Spinal cord (tissue), 10 donors: ENCODE results near the gene ABTB1. TPM values are rescaled to one million over a fixed set of nuclear protein-coding genes. Genes with fewer than 3 reads are reported as not detected.
"Not testable (repeated sequence)": the region's sequence is repeated elsewhere in the genome, so short reads cannot be mapped to it uniquely, and the experiment has no call there.

Experiments used
- DNase-seq, 6 donors: peaks; one replicate each; pipeline versions ENCODE4 v3.0.0 to v3.0.0-alpha.2; 2013 to 2015; ENCODE audit warnings: low spot score in 6 of 6, low read depth in 4 of 6
- H3K27ac ChIP-seq: one replicate; pipeline ENCODE4 v1.5.1; 2013; ENCODE audit warnings: low read depth, low read length, control low read depth
- H3K27me3 ChIP-seq: one replicate; pipeline ENCODE4 v1.6.1; 2013; ENCODE audit warnings: low read length; ENCODE audit not compliant: control insufficient read depth, insufficient read depth
- H3K36me3 ChIP-seq: one replicate; pipeline ENCODE4 v1.6.1; 2013; ENCODE audit warnings: low read length; ENCODE audit not compliant: control insufficient read depth, insufficient read depth
- H3K4me1 ChIP-seq: one replicate; pipeline ENCODE4 v1.6.1; 2013; ENCODE audit warnings: low read length; ENCODE audit not compliant: control insufficient read depth, insufficient read depth
- H3K4me3 ChIP-seq: one replicate; pipeline ENCODE4 v1.5.1; 2013; ENCODE audit warnings: low read depth, low read length, control low read depth
- H3K9me3 ChIP-seq: one replicate; pipeline ENCODE4 v1.6.1; 2013; ENCODE audit warnings: low read length; ENCODE audit not compliant: control insufficient read depth, insufficient read depth
- WGBS: methylation state at CpG from one replicate; pipeline ENCODE4 v1.1.5; 2013; ENCODE audit warnings: missing lambda C conversion rate; ENCODE audit not compliant: insufficient coverage; 5-methylcytosine and 5-hydroxymethylcytosine counted together
- polyA plus RNA-seq, 2 donors: library from polyadenylated mRNA; unstranded; fragments of 120-200 nt; gene quantifications; one replicate each; pipeline ENCODE4 v1.2.1, GENCODE V29; 2013; ENCODE audit not compliant: insufficient read length in 2 of 2
- total RNA-seq, 2 donors: library from RNA; depleted of rRNA in 1 of 2; stranded (reverse); fragments of 120-200 nt in 1 of 2; fragments of >200 nt in 1 of 2; gene quantifications; one replicate each; pipeline versions ENCODE4 v1.2.3 to v1.2.4, GENCODE V29; 2013 to 2014
- donor health status: healthy.

Gene ABTB1
- total and polyA plus RNA-seq, 4 donors, result 10.6 to 26.9 (median 14.8) TPM

DNA sequence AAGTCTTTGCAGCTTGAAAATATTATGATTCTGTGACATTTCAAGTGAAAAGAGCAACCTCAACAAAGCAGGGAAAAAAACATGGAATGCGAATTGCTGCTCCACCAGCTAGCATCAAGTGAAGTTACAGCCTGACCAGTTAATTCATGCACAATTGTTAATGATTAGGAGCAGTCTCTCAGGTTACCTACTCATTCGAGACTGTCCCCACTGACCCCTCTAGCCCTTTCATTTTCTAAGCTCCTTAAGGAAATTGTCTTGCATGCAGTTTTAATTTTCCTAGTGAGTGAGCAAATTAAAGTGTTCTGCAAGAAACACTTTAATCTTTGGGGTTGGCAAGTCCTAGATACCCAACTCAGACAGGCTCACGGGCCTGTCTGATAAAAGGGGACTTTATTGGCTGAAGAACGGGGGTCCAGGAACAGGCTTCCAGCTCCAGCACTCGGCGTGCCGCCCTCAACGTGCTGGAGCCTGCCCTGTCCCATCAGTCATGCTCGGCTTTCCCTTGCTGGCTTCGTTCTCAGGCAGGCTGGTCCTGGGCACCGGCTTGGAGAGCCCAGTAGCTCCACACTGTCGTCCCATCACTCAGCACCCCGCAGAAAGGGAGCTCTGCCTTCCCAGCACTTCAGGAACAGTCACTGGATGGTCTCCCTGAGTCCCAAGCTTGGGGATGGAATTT is 25.4 kb upstream of the ABTB1 start:
- no peak overlapping the region for H3K4me3 ChIP-seq
- peaks cover 43% of the 10 kb centered on the region for H3K36me3 ChIP-seq
- WGBS, result 69% methylated on average over 11 of the region's 13 CpGs
- peaks cover 11% of the 10 kb centered on the region for H3K4me1 ChIP-seq
- no peaks in the 10 kb centered on the region for H3K27me3 ChIP-seq
- no peak overlapping the region for H3K27ac ChIP-seq
- no peaks in the 10 kb centered on the region for H3K9me3 ChIP-seq
- peak in 1 of 6 donors; percentile 51 for DNase-seq

DNA sequence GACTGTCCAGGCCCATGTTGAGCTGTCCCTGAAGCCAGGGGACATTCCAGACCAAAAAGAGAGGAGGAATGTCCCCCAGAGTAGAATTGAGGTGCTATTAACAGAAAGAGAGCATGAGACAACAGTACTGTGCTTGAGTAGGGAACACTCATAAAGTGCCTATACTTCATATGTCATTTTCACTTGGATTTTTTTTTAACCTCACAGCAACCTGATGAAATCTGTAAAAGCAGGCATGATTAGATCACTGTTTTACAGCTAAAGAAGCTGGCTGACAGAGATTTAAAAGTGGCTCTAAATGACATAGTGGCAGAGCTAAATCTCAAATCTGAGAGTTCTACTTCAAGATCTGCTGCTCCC is 24.9 kb upstream of the ABTB1 start:
- H3K9me3 ChIP-seq, result no peaks in the 10 kb centered on the region
- no peaks in the 10 kb centered on the region for H3K27me3 ChIP-seq
- no peak overlapping the region for H3K27ac ChIP-seq
- peaks cover 15% of the 10 kb centered on the region for H3K4me1 ChIP-seq
- peaks cover 48% of the 10 kb centered on the region for H3K36me3 ChIP-seq
- H3K4me3 ChIP-seq, result no peak overlapping the region
- DNase-seq, result no peak

DNA sequence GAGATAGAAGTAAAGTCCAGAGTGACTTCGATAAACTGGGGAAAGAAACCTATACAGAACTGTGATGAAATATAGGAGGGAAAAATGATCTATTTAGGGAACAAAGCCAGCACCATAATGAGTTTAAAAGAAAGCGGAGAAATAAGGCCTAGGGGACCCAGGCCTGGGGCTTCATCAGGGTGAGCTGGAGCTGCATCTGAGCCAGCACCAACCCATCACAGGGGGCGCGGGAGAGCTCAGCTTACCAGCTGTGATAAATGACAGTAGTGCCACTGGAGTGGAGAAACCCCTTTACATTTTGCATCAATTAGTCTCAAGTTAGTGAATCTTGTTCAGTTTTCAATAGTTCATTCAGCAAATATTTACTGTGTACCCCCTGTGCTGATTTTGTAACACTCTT is 22.5 kb upstream of the ABTB1 start:
- Histone ChIP-seq H3K4me1 (peaks cover 15% of the 10 kb centered on the region), H3K4me3 (no peak overlapping the region), H3K36me3 (peaks cover 37% of the 10 kb centered on the region), H3K9me3 (no peaks in the 10 kb centered on the region), H3K27ac (no peak overlapping the region), H3K27me3 (no peaks in the 10 kb centered on the region)
- DNase-seq, result no peak
- WGBS, result 92% methylated on average over 2 of the region's 4 CpGs

DNA sequence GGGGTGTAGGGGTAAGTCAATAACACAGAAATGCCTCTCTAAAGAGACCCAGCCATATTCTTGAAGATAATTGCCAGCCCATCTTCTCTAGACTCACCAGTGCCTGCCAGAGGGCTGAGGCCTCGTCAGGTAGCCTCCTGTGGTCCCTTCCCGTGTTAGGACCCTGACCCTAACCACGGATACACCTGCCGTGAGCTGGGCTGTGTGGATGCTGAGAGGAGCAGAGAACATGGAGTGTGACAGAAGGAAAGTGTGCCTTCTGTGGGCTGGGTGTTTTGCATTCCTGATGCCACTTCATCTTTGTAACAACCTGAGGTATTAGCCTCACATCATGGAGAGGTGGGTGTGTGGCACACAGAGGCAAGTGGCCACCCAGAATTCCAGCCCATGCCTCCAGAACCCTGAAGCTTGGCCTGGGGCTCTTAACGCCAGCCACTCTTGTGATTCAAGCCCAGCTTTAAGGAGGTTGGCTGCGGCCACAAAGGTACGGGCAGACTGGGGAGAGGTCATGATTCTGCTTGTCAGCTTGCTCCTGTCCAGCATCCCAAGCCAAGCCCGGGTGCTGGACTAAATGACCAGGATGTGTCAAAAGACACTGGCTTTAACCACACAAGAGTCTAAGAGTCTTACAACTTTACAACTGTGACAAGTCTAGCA is 21.1 kb upstream of the ABTB1 start:
- Histone ChIP-seq H3K4me3 (no peak overlapping the region), H3K9me3 (no peaks in the 10 kb centered on the region), H3K27me3 (no peaks in the 10 kb centered on the region), H3K4me1 (peaks cover 15% of the 10 kb centered on the region), H3K27ac (no peak overlapping the region), H3K36me3 (peaks cover 30% of the 10 kb centered on the region)
- no peak for DNase-seq
- 86% methylated on average over 8 of the region's 8 CpGs for WGBS

DNA sequence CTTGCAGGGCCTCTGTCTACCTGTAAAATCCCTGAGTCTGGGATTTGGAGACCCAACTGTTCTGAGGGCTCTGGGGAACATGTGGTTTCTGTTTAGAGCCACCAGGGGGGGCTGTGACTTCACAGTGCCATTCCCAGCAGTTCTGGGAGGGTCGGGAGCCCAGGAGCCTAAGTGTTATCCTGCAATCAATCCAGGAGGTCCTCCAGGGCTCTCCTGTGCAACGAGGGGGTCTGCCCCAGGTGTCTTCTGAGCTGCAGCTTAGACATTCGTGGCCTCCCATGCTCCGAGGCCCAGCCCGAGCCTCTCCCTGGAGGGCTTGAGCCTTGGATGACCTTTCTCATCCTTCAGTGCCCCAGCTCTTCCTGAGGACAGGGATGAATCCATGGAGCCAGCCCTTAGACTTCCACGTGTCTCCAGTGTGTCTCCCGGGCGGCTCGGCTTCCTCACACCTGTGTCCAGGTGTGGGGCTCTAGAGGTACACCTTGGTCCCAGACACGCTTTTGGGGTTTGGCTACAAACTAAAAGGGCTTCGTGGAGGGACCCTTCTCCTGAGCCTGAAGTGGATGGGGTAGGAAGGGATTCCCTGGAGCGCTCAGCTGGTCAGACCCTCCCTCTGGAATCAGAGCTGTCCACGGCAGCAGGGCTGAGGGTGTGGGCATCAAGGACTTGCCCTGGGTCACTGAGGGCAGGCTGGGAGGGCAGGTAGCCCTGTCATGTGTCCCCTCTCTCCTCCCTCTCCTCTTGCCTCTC is 20.3 kb upstream of the ABTB1 start:
- H3K36me3 ChIP-seq, result peaks cover 29% of the 10 kb centered on the region
- WGBS, result 66% methylated on average over 13 of the region's 13 CpGs
- peak in 2 of 6 donors; percentile 76 to 82 for DNase-seq

DNA sequence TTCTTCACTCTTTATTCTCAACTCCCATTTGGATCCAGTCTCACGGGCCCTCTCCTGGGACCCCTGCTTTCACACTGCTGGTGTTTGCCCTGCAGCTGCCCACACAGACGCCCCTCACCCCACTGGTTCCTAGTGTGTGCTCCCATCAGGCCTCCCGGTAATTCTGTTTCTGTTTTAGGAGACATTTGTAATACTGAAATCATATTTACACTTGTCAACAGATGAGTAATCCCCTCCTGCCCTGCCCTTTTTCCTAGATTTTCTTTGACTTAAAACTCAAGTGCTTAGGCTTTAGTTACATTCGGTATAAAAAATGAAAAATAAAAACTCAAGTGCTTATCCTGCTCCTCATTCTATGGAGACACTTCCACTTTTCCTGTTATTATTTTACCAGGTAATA is 18.4 kb upstream of the ABTB1 start:
- Histone ChIP-seq H3K27ac (no peak overlapping the region), H3K9me3 (no peaks in the 10 kb centered on the region), H3K36me3 (peaks cover 25% of the 10 kb centered on the region), H3K4me3 (no peak overlapping the region), H3K27me3 (no peaks in the 10 kb centered on the region), H3K4me1 (peaks cover 11% of the 10 kb centered on the region)
- no peak for DNase-seq
- WGBS, result 100% methylated on average over 1 of the region's 4 CpGs

More for the DNA sequence above, 20.3 kb upstream of the ABTB1 start:
- Histone ChIP-seq H3K27me3 (no peaks in the 10 kb centered on the region), H3K9me3 (no peaks in the 10 kb centered on the region), H3K27ac (no peak overlapping the region), H3K4me1 (peaks cover 13% of the 10 kb centered on the region), H3K4me3 (no peak overlapping the region)

DNA sequence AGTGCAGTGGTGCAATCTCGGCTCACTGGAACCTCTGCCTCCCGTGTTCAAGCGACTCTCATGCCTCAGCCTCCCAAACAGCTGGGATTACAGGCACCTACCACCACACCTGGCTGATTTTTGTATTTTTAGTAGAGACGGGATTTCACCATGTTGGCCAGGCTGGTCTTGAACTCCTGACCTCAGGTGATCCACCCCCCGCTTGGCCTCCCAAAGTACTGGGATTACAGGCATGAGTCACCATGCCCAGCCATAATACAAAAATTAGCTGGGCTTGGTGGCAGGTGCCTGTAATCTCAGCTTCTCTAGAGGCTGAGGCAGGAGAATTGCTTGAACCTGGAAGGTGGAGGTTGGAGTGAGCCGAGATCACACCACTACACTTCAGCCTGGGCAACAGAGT is 17.8 kb upstream of the ABTB1 start:
- H3K4me3 ChIP-seq, H3K27me3 ChIP-seq, DNase-seq, H3K9me3 ChIP-seq, H3K27ac ChIP-seq: not testable (repeated sequence)
- peaks cover 11% of the 10 kb centered on the region for H3K4me1 ChIP-seq
- WGBS, result no CpG with 5 or more reads among the region's 6 CpGs
- H3K36me3 ChIP-seq, result peaks cover 25% of the 10 kb centered on the region

DNA sequence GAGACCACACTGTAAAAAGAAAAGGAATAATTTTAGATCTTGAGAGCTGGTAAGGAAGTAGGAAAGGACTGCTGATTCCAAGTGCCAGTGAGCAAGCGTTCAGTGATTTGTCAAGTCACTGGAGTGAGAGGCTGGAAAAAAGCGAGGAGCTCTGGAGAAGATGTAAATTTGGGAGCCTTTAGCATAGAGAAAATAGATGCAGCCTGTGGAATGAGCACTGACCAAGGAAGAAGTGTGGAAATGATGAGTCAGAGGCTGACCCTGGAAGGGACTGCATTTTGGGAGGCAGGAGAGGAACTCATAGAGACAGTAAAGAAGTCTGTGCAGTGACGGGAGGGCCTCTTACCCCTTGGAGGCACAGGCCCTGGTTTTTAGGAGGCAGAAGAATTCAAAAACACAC is 17.1 kb upstream of the ABTB1 start:
- no peak overlapping the region for H3K27ac ChIP-seq
- peaks cover 11% of the 10 kb centered on the region for H3K4me1 ChIP-seq
- H3K9me3 ChIP-seq, result no peaks in the 10 kb centered on the region
- DNase-seq, result no peak
- H3K36me3 ChIP-seq, result peaks cover 29% of the 10 kb centered on the region
- H3K4me3 ChIP-seq, result no peak overlapping the region
- H3K27me3 ChIP-seq, result no peaks in the 10 kb centered on the region
- 86% methylated on average over 3 of the region's 3 CpGs for WGBS

DNA sequence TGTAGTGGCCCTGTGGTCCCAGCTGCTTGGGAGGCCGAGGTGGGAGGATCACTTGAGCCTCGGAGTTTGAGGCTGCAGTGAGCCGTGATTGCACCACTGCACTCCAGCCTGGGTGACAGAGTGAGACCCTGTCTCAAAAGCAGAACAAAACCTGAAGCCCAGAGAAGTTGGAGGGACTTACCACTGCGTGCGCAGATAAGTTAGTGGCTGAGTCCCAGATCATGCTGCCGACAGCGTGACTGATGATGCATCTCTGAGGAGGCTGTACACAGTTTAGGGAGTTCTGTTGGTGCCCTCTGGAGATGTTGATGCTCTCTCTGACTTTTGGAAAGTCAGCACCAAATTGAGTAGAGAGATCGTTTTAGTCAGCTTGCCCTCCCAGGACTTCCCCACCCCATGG is 15.8 kb upstream of the ABTB1 start:
- H3K4me1 ChIP-seq, result peaks cover 9% of the 10 kb centered on the region
- H3K36me3 ChIP-seq, result peaks cover 35% of the 10 kb centered on the region
- no peak overlapping the region for H3K27ac ChIP-seq
- no peak for DNase-seq
- H3K27me3 ChIP-seq, result no peaks in the 10 kb centered on the region
- WGBS, result 99% methylated on average over 7 of the region's 8 CpGs
- no peak overlapping the region for H3K4me3 ChIP-seq
- H3K9me3 ChIP-seq, result no peaks in the 10 kb centered on the region
